T47D (cell line): ENCODE data around the gene ABHD16A.

ENCODE experiments used
- DNase-seq, 2 experiments: peaks; one replicate each; pipeline versions ENCODE4 v3.0.0 to v3.0.0-alpha.2; 2011 to 2012; ENCODE audit warnings: low read depth in 1 of 2, low spot score in 1 of 2
- JUND ChIP-seq: IDR thresholded peaks from 2 replicates; pipeline ENCODE4 v1.6.1; 2012; ENCODE audit warnings: low read depth
- in situ Hi-C: cut with HindIII; loops from 2 replicates; pipeline ENCODE4 v1.10.0; 2016; ENCODE audit warnings: low sequenced_read_pairs, low pct_unique_long_range_greater_than_20kb

ABHD16A gene

DNA sequence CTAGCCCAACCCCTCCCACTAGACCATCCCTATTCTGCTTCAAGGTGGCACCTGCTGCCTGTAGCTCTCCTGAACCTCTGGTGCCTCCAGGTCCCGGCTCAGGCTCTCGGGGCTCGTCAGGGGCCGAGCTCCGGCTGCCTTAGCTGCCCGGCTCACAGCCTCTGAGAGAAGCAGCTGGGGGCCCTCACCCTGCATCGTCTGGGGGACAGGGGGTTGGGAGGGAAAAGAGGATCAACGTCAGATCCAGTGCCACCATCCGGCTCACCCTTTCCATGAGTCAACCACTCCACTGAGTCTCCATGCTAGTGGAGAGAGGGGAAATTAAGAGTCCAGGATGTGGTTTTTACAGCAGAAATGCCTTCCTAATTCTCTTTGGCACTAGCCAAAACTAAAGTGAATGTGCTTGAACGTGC lies 63.7 kb downstream of the ABHD16A start:
- in situ Hi-C loops, result no loop called here

DNA sequence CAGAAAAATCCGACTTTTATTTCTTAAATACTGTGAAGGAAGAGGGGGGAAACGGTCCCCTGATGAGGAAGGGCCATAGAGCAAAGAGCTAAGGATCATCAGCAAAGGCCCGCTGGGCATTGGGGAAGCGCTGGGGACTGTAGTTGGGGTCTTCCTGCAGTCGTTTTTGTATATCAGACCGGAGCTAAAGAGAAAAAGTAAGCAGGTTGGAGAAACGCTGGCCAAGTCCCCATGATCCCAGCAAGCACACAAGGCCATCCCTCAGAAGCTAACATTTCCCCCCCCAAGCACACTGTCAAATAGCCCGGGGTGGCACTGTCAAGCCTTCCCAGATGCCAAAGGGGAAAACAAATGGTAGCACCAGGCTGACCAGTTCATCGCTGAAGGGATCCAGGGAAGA lies 64.1 kb downstream of the ABHD16A start:
- peak in 1 of 2 experiments; percentile 33 for DNase-seq
- in situ Hi-C loops, result no loop called here
- TF ChIP-seq JUND, result no peak

More for the DNA sequence above, 63.7 kb downstream of the ABHD16A start:
- DNase-seq, result no peak
- TF ChIP-seq JUND, result no peak
